CD14-positive monocyte (primary cell): ENCODE data around the gene SLC25A28. TPM values are rescaled to one million over a fixed set of nuclear protein-coding genes. Genes with fewer than 3 reads are reported as not detected.

Experiments used
- DNase-seq, 3 donors: peaks; one replicate each; pipeline ENCODE4 v3.0.0-alpha.2; 2011 to 2022
- H2AFZ ChIP-seq: 2 replicates; pipeline ENCODE4 v1.6.0; 2012; ENCODE audit warnings: mild to moderate bottlenecking, low read depth, low read length, inconsistent platforms; ENCODE audit not compliant: insufficient read depth, poor library complexity, severe bottlenecking
- H3K27ac ChIP-seq, 2 donors: 1 replicate in 1 of 2; 2 replicates in 1 of 2; pipeline ENCODE4 v1.5.1; 2012 to 2013; ENCODE audit warnings: low read length in 2 of 2, control low read depth in 1 of 2, inconsistent platforms in 1 of 2, low read depth in 1 of 2, mild to moderate bottlenecking in 1 of 2
- H3K27me3 ChIP-seq, 2 donors: one replicate each; pipeline versions ENCODE4 v1.6.0 to v1.6.1; 2011 to 2013; ENCODE audit warnings: low read length in 2 of 2; ENCODE audit not compliant: control insufficient read depth in 2 of 2, insufficient read depth in 2 of 2
- H3K36me3 ChIP-seq, 2 donors: replicated peaks in 1 of 2; 1 replicate in 1 of 2; 2 replicates in 1 of 2; pipeline versions ENCODE4 v1.5.1 to v1.6.1; 2012 to 2013; ENCODE audit warnings: low read length in 2 of 2, control low read depth in 1 of 2, inconsistent platforms in 1 of 2, mild to moderate bottlenecking in 1 of 2; ENCODE audit not compliant: insufficient read depth in 2 of 2, control insufficient read depth in 1 of 2
- H3K4me1 ChIP-seq, 2 donors: 1 replicate in 1 of 2; 2 replicates in 1 of 2; pipeline versions ENCODE4 v1.5.1 to v1.6.1; 2012 to 2013; ENCODE audit warnings: low read length in 2 of 2, control low read depth in 1 of 2, inconsistent platforms in 1 of 2, mild to moderate bottlenecking in 1 of 2, moderate library complexity in 1 of 2; ENCODE audit not compliant: insufficient read depth in 2 of 2, control insufficient read depth in 1 of 2
- H3K4me2 ChIP-seq: replicated peaks from 2 replicates; pipeline ENCODE3; 2012; ENCODE audit warnings: low read length, moderate library complexity, mild to moderate bottlenecking; ENCODE audit not compliant: poor library complexity, severe bottlenecking; ENCODE audit errors: extremely low read depth
- H3K4me3 ChIP-seq, 3 experiments: fragments of 200-600 bp in 1 of 3; sonication (generic) in 1 of 3; replicated peaks in 1 of 3; 1 replicate in 2 of 3; 2 replicates in 1 of 3; pipeline ENCODE4 v1.5.1; 2011 to 2013; ENCODE audit warnings: low read length in 3 of 3, mild to moderate bottlenecking in 3 of 3, control low read depth in 2 of 3, low read depth in 2 of 3, inconsistent platforms in 1 of 3, moderate library complexity in 1 of 3
- H3K79me2 ChIP-seq: 2 replicates; pipeline ENCODE4 v1.6.0; 2012; ENCODE audit warnings: mild to moderate bottlenecking, control low read depth, inconsistent platforms, low read length, moderate library complexity; ENCODE audit not compliant: insufficient read depth
- H3K9ac ChIP-seq: 2 replicates; pipeline ENCODE4 v1.6.0; 2017; ENCODE audit warnings: low read length, mild to moderate bottlenecking; ENCODE audit not compliant: insufficient read depth, poor library complexity, severe bottlenecking
- H3K9me3 ChIP-seq, 2 donors: replicated peaks in 1 of 2; 1 replicate in 1 of 2; 2 replicates in 1 of 2; pipeline versions ENCODE4 v1.5.1 to v1.6.1; 2012 to 2013; ENCODE audit warnings: low read length in 2 of 2, control low read depth in 1 of 2; ENCODE audit not compliant: control insufficient read depth in 1 of 2, insufficient read depth in 1 of 2
- H4K20me1 ChIP-seq: 2 replicates; pipeline ENCODE4 v1.6.0; 2012; ENCODE audit warnings: mild to moderate bottlenecking, low read length, control low read depth, moderate library complexity; ENCODE audit not compliant: insufficient read depth
- H3K27ac Mint-ChIP-seq, 7 donors: one replicate each; pipeline ENCODE4 v1.8.0; 2020; ENCODE audit warnings: mild to moderate bottlenecking in 7 of 7, mixed read lengths in 7 of 7, moderate library complexity in 6 of 7, inconsistent platforms in 2 of 7
- H3K27me3 Mint-ChIP-seq, 3 donors: one replicate each; pipeline ENCODE4 v1.8.0; 2021 to 2022; ENCODE audit warnings: low read depth in 3 of 3, mild to moderate bottlenecking in 3 of 3, mixed read lengths in 3 of 3, moderate library complexity in 3 of 3, inconsistent platforms in 1 of 3
- H3K36me3 Mint-ChIP-seq, 2 donors: one replicate each; pipeline ENCODE4 v1.8.0; 2020; ENCODE audit warnings: mixed read lengths in 2 of 2, inconsistent platforms in 1 of 2, mild to moderate bottlenecking in 1 of 2
- H3K4me1 Mint-ChIP-seq: one replicate; pipeline ENCODE4 v1.8.0; 2020; ENCODE audit warnings: mild to moderate bottlenecking, mixed read lengths
- H3K4me3 Mint-ChIP-seq, 2 donors: one replicate each; pipeline ENCODE4 v1.8.0; 2020; ENCODE audit warnings: mild to moderate bottlenecking in 2 of 2, mixed read lengths in 2 of 2, moderate library complexity in 1 of 2
- H3K9me3 Mint-ChIP-seq, 7 donors: one replicate each; pipeline ENCODE4 v1.8.0; 2020 to 2022; ENCODE audit warnings: mixed read lengths in 7 of 7, mild to moderate bottlenecking in 6 of 7, moderate library complexity in 6 of 7, inconsistent platforms in 2 of 7
- WGBS: methylation state at CpG from one replicate; pipeline ENCODE4 v1.1.5; 2013; ENCODE audit warnings: missing lambda C conversion rate; ENCODE audit not compliant: insufficient coverage; 5-methylcytosine and 5-hydroxymethylcytosine counted together
- intact Hi-C, 2 donors: fragments of 100-400 bp; cut with micrococcal nuclease; formaldehyde crosslinking; loops; one replicate each; pipeline versions ENCODE4 v1.15.0 to v1.15.1; 2023
- polyA plus RNA-seq, 3 donors: library from polyadenylated mRNA; depleted of rRNA in 1 of 3; unstranded in 2 of 3; stranded (reverse) in 1 of 3; fragments of 300-500 nt in 2 of 3; fragments of >200 nt in 1 of 3; fragmentation: Illumina TruSeq in 2 of 3; gene quantifications; 1 replicate in 2 of 3; 2 replicates in 1 of 3; pipeline ENCODE4 v1.2.3, GENCODE V29; 2012 to 2021
- TF ChIP-seq, protein P1 (sequence below): fragments of 200-600 bp; IDR thresholded peaks from one replicate; pipeline ENCODE4 v1.8.0; 2022; ENCODE audit warnings: antibody characterized with exemption, mild to moderate bottlenecking

SLC25A28 gene
- polyA plus RNA-seq, 3 donors, result 15.4 to 147 (median 15.5) TPM

DNA sequence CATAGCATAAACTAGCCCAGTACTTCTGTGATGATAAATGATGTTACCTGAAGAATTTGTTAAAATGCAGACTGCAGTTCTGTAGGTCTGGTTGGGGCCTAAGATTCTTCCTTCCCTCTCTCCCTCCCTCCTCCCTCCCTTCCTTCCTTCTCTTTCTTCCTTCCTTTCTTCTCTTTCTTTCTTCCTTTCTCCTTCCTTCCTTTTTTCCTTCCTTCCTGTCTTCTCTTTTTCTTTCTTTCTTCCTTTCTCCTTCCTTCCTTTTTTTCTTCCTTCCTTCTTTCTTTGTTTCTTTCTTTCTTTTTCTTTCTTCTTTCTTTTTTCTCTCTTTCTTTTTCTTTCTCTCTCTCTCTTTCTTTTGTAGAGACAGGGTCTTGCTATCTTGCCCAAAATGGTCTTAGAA is 3.7 kb upstream of the SLC25A28 start:
- no peaks in the 10 kb centered on the region for H3K36me3 ChIP-seq
- no peaks in the 10 kb centered on the region for H4K20me1 ChIP-seq
- DNase-seq, result no peak
- no peak overlapping the region for H3K27ac ChIP-seq
- H2AFZ ChIP-seq, result no peak overlapping the region
- peaks cover 18 to 32% of the 10 kb centered on the region in 2 donors for H3K4me1 ChIP-seq
- H3K9ac ChIP-seq, result no peak overlapping the region
- Mint-ChIP-seq H3K4me1 (peaks cover 26% of the 10 kb centered on the region), H3K27me3 (peaks cover 0 to 2% (median 0%) of the 10 kb centered on the region in 3 donors), H3K27ac (peak overlapping the region in 3 of 7 donors; percentile 17 to 50 (median 45)), H3K36me3 (no peaks in the 10 kb centered on the region), H3K9me3 (peaks cover 0 to 3% (median 2%) of the 10 kb centered on the region in 7 donors), H3K4me3 (no peak overlapping the region)
- TF ChIP-seq, protein P1, sequence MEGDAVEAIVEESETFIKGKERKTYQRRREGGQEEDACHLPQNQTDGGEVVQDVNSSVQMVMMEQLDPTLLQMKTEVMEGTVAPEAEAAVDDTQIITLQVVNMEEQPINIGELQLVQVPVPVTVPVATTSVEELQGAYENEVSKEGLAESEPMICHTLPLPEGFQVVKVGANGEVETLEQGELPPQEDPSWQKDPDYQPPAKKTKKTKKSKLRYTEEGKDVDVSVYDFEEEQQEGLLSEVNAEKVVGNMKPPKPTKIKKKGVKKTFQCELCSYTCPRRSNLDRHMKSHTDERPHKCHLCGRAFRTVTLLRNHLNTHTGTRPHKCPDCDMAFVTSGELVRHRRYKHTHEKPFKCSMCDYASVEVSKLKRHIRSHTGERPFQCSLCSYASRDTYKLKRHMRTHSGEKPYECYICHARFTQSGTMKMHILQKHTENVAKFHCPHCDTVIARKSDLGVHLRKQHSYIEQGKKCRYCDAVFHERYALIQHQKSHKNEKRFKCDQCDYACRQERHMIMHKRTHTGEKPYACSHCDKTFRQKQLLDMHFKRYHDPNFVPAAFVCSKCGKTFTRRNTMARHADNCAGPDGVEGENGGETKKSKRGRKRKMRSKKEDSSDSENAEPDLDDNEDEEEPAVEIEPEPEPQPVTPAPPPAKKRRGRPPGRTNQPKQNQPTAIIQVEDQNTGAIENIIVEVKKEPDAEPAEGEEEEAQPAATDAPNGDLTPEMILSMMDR, result no peak
- H3K27me3 ChIP-seq, result no peaks in the 10 kb centered on the region
- H3K79me2 ChIP-seq, result peaks cover 10% of the 10 kb centered on the region
- no peak overlapping the region for H3K4me2 ChIP-seq
- no peaks in the 10 kb centered on the region for H3K9me3 ChIP-seq
- intact Hi-C loops, result loop anchor here (5.0 kb wide), 2 partner anchors 33 to 192 kb away; partner anchors contain the start of genes GOT1 (in 2 of the 2) and ENTPD7 (in 1 of the 2)
- no peak overlapping the region for H3K4me3 ChIP-seq

DNA sequence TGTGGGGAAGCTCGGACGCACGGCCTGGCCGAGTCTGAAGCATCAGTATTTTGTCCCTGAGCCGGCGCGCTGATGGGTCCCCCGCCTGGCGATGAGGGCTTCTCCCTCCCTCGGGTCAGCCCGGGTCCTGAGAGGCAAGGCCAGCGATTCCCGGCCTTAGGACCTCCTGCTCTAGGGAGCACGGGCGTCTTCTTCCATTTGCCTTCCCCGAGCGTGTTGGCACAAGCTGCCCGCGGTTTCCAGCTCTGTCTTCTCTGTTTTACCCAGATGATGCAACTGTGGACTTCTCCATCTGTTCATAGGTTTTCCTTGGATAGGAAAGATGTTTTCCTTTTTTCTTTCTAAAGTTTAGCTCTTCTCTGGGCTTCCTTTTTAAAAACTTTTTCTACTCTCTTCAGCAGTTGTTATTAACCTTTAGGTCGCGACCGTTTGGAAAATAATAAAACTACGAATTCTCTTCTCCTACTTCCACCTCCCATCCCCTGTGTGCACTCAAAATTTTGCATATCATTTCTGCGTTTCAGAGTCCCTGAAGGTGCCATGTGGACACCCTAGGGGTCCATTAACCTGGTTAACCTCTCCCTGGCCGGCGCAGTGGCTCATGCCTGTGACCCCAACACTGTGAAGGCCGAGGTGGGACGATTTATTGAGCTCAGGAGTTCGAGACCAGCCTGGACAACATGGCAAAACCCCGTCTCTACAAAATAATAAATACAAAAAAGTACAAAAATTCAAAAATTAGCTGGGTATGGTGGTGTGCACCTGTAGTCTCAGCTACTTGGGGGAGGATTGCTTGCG is 1.4 kb upstream of the SLC25A28 start:
- 4% methylated on average over 23 of the region's 31 CpGs for WGBS
- peaks cover 22% of the 10 kb centered on the region for H4K20me1 ChIP-seq
- TF ChIP-seq, protein P1, result no peak
- peak overlapping the region; percentile 79 for H2AFZ ChIP-seq
- intact Hi-C loops, result loop anchor here (2.0 to 5.0 kb wide), 4 partner anchors 36 to 189 kb away; partner anchors contain the start of genes ENTPD7 (in 2 of the 2) and GOT1 (in 2 of the 2)
- peak overlapping the region; percentile 95 for H3K9ac ChIP-seq
- Mint-ChIP-seq H3K27me3 (peaks cover 0 to 2% (median 0%) of the 10 kb centered on the region in 3 donors), H3K36me3 (peaks cover 0 to 4% of the 10 kb centered on the region in 2 donors), H3K9me3 (peaks cover 0 to 3% (median 2%) of the 10 kb centered on the region in 7 donors), H3K4me3 (peak overlapping the region; percentile 82 to 90), H3K27ac (peak overlapping the region; percentile 95 to 99 (median 98)), H3K4me1 (peaks cover 44% of the 10 kb centered on the region)
- H3K27ac ChIP-seq, result peak overlapping the region; percentile 95 to 99
- no peaks in the 10 kb centered on the region for H3K27me3 ChIP-seq
- H3K9me3 ChIP-seq, result no peaks in the 10 kb centered on the region
- peaks cover 38 to 54% of the 10 kb centered on the region in 2 donors for H3K4me1 ChIP-seq
- H3K79me2 ChIP-seq, result peaks cover 31% of the 10 kb centered on the region
- DNase-seq, result peak in 1 of 3 donors; percentile 70
- H3K4me3 ChIP-seq, result peak overlapping the region; percentile 47 to 88 (median 60)
- peaks cover 0 to 6% of the 10 kb centered on the region in 2 donors for H3K36me3 ChIP-seq
- peak overlapping the region; percentile 83 for H3K4me2 ChIP-seq
